ENCODE measurements around the gene LRMDA.

- no peak for TF ChIP-seq CTCF (IDR thresholded peaks at IDR 0.05)
- TF ChIP-seq POLR2A (IDR thresholded peaks at IDR 0.05) = no peak
These were observed 101.0 kb downstream of the LRMDA start for GRCh38 chr10:75532253-75532924.
